Measurements from ENCODE around the gene SRPX2. TPM values are rescaled to one million over a fixed set of nuclear protein-coding genes. Genes with fewer than 3 reads are reported as not detected.
"Not testable (repeated sequence)": the region's sequence is repeated elsewhere in the genome, so short reads cannot be mapped to it uniquely, and the experiment has no call there.

The SRPX2 gene
- total RNA-seq, 4 donors from 2014 or later, result 8.1 to 66.8 (median 11.2) TPM

- H3K9me3 ChIP-seq, result no peaks in the 10 kb centered on the region
- no peak overlapping the region for H3K27ac ChIP-seq
- DNase-seq, result no peak
- H3K36me3 ChIP-seq, result no peaks in the 10 kb centered on the region
- TF ChIP-seq POLR2A (IDR thresholded peaks at IDR 0.05) (no peak), CTCF (IDR thresholded peaks at IDR 0.05) (no peak)
- no peak overlapping the region for H3K4me3 ChIP-seq
- H3K27me3 ChIP-seq, result no peaks in the 10 kb centered on the region
- no peaks in the 10 kb centered on the region for H3K4me1 ChIP-seq
Observed at GRCh38 chrX:100720301-100720700, 76.3 kb downstream of the SRPX2 start.

- no peak for TF ChIP-seq CTCF (IDR thresholded peaks at IDR 0.05)
- no peak for TF ChIP-seq POLR2A (IDR thresholded peaks at IDR 0.05)
- H3K4me1 ChIP-seq, result no peaks in the 10 kb centered on the region
- H3K9me3 ChIP-seq, result no peaks in the 10 kb centered on the region
- no peaks in the 10 kb centered on the region for H3K36me3 ChIP-seq
- H3K27ac ChIP-seq, result no peak overlapping the region
- no peak overlapping the region for H3K4me3 ChIP-seq
- DNase-seq, result no peak
- H3K27me3 ChIP-seq, result no peaks in the 10 kb centered on the region
Observed at GRCh38 chrX:100721328-100721727, 77.3 kb downstream of the SRPX2 start.

- DNase-seq, H3K4me3 ChIP-seq, H3K9me3 ChIP-seq, H3K27ac ChIP-seq, H3K36me3 ChIP-seq, H3K27me3 ChIP-seq, H3K4me1 ChIP-seq: not testable (repeated sequence)
Observed at GRCh38 chrX:100724006-100724405, 80.0 kb downstream of the SRPX2 start.

Other genes starting within 250 kb of the SRPX2 start
- under 1 TPM; 0.35 to 0.94 (median 0.74) TPM for gene PCDH19, start 233.9 kb upstream of the SRPX2 start, total RNA-seq
- gene TNMD, start 59.3 kb upstream of the SRPX2 start, total RNA-seq, result 1 to 10 TPM in 1 of 4 donors, not detected in 3; 3.1 TPM
- 10 to 100 TPM; 19.0 to 42.9 (median 29.9) TPM for gene TSPAN6, start 7.4 kb upstream of the SRPX2 start, total RNA-seq
- 100 to 1,000 TPM in 1 of 4 donors, 10 to 100 TPM in 3; 17.7 to 102 (median 31.3) TPM for gene SYTL4, start 87.9 kb downstream of the SRPX2 start, total RNA-seq
- 10 to 100 TPM; 20.1 to 30.1 (median 25.4) TPM for gene CSTF2, start 176.2 kb downstream of the SRPX2 start, total RNA-seq
- gene NOX1, start 230.2 kb downstream of the SRPX2 start, total RNA-seq, result 1 to 10 TPM in 2 of 4 donors, under 1 TPM in 1, not detected in 1; 0.88 to 2.7 (median 1.9) TPM

All from Peyer's patch (tissue), 4 donors.